GM19239 (cell line): Measurements from ENCODE around the gene TMEM170A.
"Not testable (repeated sequence)": the region's sequence is repeated elsewhere in the genome, so short reads cannot be mapped to it uniquely, and the experiment has no call there.

ENCODE experiments used
- DNase-seq: peaks from one replicate; pipeline ENCODE4 v3.0.0; 2011; ENCODE audit warnings: low spot score; ENCODE audit not compliant: insufficient read length
- FAIRE-seq: peaks from 2 replicates; lab custom pipeline; 2011; peaks lifted over from hg19 to GRCh38; lab: Jason Lieb, UNC

The TMEM170A gene

GRCh38 chr16:75482434-75483205, 18.1 kb upstream of the TMEM170A start:
- FAIRE-seq (no peak), DNase-seq (no peak)

GRCh38 chr16:75481475-75481874, 17.0 kb upstream of the TMEM170A start:
- FAIRE-seq, result no peak
- DNase-seq, result no peak

- no peak for DNase-seq
- no peak for FAIRE-seq
These were observed 15.0 kb upstream of the TMEM170A start for GRCh38 chr16:75479421-75479990.

GRCh38 chr16:75478480-75479345, 14.2 kb upstream of the TMEM170A start:
- FAIRE-seq, result no peak
- no peak for DNase-seq

GRCh38 chr16:75477680-75478473, 13.4 kb upstream of the TMEM170A start:
- no peak for DNase-seq
- FAIRE-seq, result no peak

- FAIRE-seq, result no peak
These were observed 12.3 kb upstream of the TMEM170A start for GRCh38 chr16:75476817-75477216.

GRCh38 chr16:75475420-75475847, 10.9 kb upstream of the TMEM170A start:
- FAIRE-seq, result no peak

More at GRCh38 chr16:75476817-75477216, 12.3 kb upstream of the TMEM170A start:
- no peak for DNase-seq

GRCh38 chr16:75472908-75473877, 8.7 kb upstream of the TMEM170A start:
- DNase-seq (no peak), FAIRE-seq (no peak)

More at GRCh38 chr16:75475420-75475847, 10.9 kb upstream of the TMEM170A start:
- no peak for DNase-seq

GRCh38 chr16:75471723-75472633, 7.5 kb upstream of the TMEM170A start:
- FAIRE-seq (peak; percentile 87), DNase-seq (no peak)

- no peak for DNase-seq
- no peak for FAIRE-seq
These were observed 2.3 kb upstream of the TMEM170A start for GRCh38 chr16:75466760-75467159.

GRCh38 chr16:75463389-75464121, 934 bp downstream of the TMEM170A start:
- not testable (repeated sequence) for DNase-seq
- peak; percentile 72 for FAIRE-seq

- FAIRE-seq (peak; percentile 23), DNase-seq (no peak)
These were observed 1.7 kb downstream of the TMEM170A start for GRCh38 chr16:75462806-75463205.

GRCh38 chr16:75461575-75461974, 2.9 kb downstream of the TMEM170A start:
- FAIRE-seq (no peak), DNase-seq (no peak)

GRCh38 chr16:75460446-75460845, 4.0 kb downstream of the TMEM170A start:
- DNase-seq, result no peak
- FAIRE-seq, result no peak

GRCh38 chr16:75459691-75460090, 4.8 kb downstream of the TMEM170A start:
- no peak for FAIRE-seq
- no peak for DNase-seq

GRCh38 chr16:75458439-75458838, 6.0 kb downstream of the TMEM170A start:
- DNase-seq (no peak), FAIRE-seq (no peak)

GRCh38 chr16:75458029-75458428, 6.5 kb downstream of the TMEM170A start:
- FAIRE-seq, result no peak
- no peak for DNase-seq
